Ishikawa (cell line): Measurements from ENCODE around the gene SH2D2A.

Experiments
- CEBPB ChIP-seq: IDR thresholded peaks from 2 replicates; pipeline ENCODE4 v1.6.1; 2012
- CREB1 ChIP-seq: IDR thresholded peaks from 2 replicates; pipeline ENCODE4 v1.6.1; 2012; ENCODE audit warnings: low read depth
- EGR1 ChIP-seq: IDR thresholded peaks from 2 replicates; pipeline ENCODE4 v1.6.1; 2012
- EP300 ChIP-seq: IDR thresholded peaks from 2 replicates; pipeline ENCODE4 v1.6.1; 2012; ENCODE audit warnings: borderline replicate concordance
- FOXM1 ChIP-seq: IDR thresholded peaks from 2 replicates; pipeline ENCODE4 v1.6.1; 2012; ENCODE audit warnings: low read depth, borderline replicate concordance
- MAX ChIP-seq: IDR thresholded peaks from 2 replicates; pipeline ENCODE4 v1.6.1; 2012
- NFIC ChIP-seq: IDR thresholded peaks from 2 replicates; pipeline ENCODE4 v1.6.1; 2012
- RAD21 ChIP-seq: IDR thresholded peaks from 2 replicates; pipeline ENCODE4 v1.6.1; 2012; ENCODE audit warnings: low read depth
- REST ChIP-seq: IDR thresholded peaks from 2 replicates; pipeline ENCODE4 v1.6.1; 2012; ENCODE audit warnings: low read depth, mild to moderate bottlenecking
- TAF1 ChIP-seq: IDR thresholded peaks from 2 replicates; pipeline ENCODE4 v1.6.1; 2012; ENCODE audit warnings: low read depth, mild to moderate bottlenecking
- TCF12 ChIP-seq: IDR thresholded peaks from 2 replicates; pipeline ENCODE4 v1.6.1; 2012; ENCODE audit warnings: low read depth
- TEAD4 ChIP-seq: IDR thresholded peaks from 2 replicates; pipeline ENCODE4 v1.6.1; 2012
- YY1 ChIP-seq: IDR thresholded peaks from 2 replicates; pipeline ENCODE4 v1.6.1; 2012; ENCODE audit warnings: low read depth
- ZBTB7A ChIP-seq: IDR thresholded peaks from 2 replicates; pipeline ENCODE4 v1.6.1; 2012; ENCODE audit warnings: low read depth
- TF ChIP-seq, protein P1 (sequence below): IDR thresholded peaks from 2 replicates; pipeline ENCODE4 v1.6.1; 2012

The SH2D2A gene

GRCh38 chr1:156857532-156857931 lies 40.9 kb upstream of the SH2D2A start:
- TF ChIP-seq MAX (no peak), EGR1 (no peak), REST (no peak), TAF1 (no peak), CREB1 (no peak), ZBTB7A (no peak), TEAD4 (no peak), TCF12 (no peak), EP300 (no peak), FOXM1 (no peak), RAD21 (no peak), YY1 (no peak), CEBPB (no peak), NFIC (no peak)
- TF ChIP-seq, protein P1, sequence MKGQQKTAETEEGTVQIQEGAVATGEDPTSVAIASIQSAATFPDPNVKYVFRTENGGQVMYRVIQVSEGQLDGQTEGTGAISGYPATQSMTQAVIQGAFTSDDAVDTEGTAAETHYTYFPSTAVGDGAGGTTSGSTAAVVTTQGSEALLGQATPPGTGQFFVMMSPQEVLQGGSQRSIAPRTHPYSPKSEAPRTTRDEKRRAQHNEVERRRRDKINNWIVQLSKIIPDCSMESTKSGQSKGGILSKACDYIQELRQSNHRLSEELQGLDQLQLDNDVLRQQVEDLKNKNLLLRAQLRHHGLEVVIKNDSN: no peak

GRCh38 chr1:156856282-156856785 lies 39.7 kb upstream of the SH2D2A start:
- TF ChIP-seq YY1: no peak
- TF ChIP-seq CREB1: no peak
- no peak for TF ChIP-seq ZBTB7A
- no peak for TF ChIP-seq CEBPB
- TF ChIP-seq NFIC: no peak
- no peak for TF ChIP-seq MAX
- no peak for TF ChIP-seq TEAD4
- TF ChIP-seq RAD21: no peak
- no peak for TF ChIP-seq REST
- TF ChIP-seq TAF1: no peak
- no peak for TF ChIP-seq TCF12
- no peak for TF ChIP-seq EP300
- no peak for TF ChIP-seq FOXM1
- TF ChIP-seq, protein P1: no peak
- no peak for TF ChIP-seq EGR1

- TF ChIP-seq TAF1: no peak
- no peak for TF ChIP-seq EGR1
- TF ChIP-seq, protein P1: no peak
- no peak for TF ChIP-seq MAX
- TF ChIP-seq ZBTB7A: no peak
- TF ChIP-seq TCF12: no peak
- TF ChIP-seq YY1: no peak
- no peak for TF ChIP-seq NFIC
- TF ChIP-seq CEBPB: no peak
- no peak for TF ChIP-seq CREB1
Measured at GRCh38 chr1:156854634-156855033, 38.0 kb upstream of the SH2D2A start.

DNA sequence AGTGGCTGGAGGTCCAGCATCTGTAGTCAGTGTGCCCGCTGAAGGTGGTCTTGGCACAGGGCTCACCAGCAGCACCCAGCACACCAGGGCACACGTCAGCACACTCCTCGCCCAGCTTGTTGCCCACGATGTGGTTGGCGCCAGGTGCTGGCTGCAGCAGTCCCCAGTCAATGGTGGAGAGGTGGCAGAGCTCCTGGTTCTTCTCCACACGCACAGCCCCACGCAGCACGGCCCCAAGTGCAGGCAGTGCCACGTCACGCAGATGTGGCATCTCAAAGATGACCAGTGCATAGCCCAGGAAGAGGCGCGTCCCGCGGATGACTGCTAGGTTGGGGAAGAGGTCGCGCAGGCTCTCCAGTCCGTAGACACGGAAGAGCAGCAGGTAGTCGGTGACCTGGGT lies 37.1 kb upstream of the SH2D2A start:
- TF ChIP-seq NFIC (no peak), TAF1 (no peak), EGR1 (no peak), RAD21 (no peak), TEAD4 (no peak), FOXM1 (no peak), CREB1 (no peak), ZBTB7A (no peak), EP300 (no peak), MAX (no peak)

- TF ChIP-seq, protein P1: no peak
- TF ChIP-seq NFIC: 0 out of 2 replicates have a peak, but pooled peaks have one; percentile 19
Measured at GRCh38 chr1:156852418-156852874, 35.8 kb upstream of the SH2D2A start.
